ENCODE data around the gene TMEM269.

Gene TMEM269

GRCh38 chr1:42784946-42785693, at the start of gene TMEM269:
Gene TMEM269, plus strand, starts transcription at chr1:42784991. Its CDS starts 4,903 bp downstream, at chr1:42789894.
- peak in 1 of 2 donors; percentile 13 for DNase-seq (ENCODE audit: low read depth in 1 of 2, low spot score in 1 of 2)

GRCh38 chr1:42735056-42735455, 49.7 kb upstream of the TMEM269 start:
- no peak for DNase-seq (ENCODE audit: low read depth in 1 of 2, low spot score in 1 of 2)

GRCh38 chr1:42735477-42736105, 49.2 kb upstream of the TMEM269 start:
- no peak for DNase-seq (ENCODE audit: low read depth in 1 of 2, low spot score in 1 of 2)

- no peak for DNase-seq (ENCODE audit: low read depth in 1 of 2, low spot score in 1 of 2)
Observed at GRCh38 chr1:42736152-42736551, 48.6 kb upstream of the TMEM269 start.

- DNase-seq (ENCODE audit: low read depth in 1 of 2, low spot score in 1 of 2), result no peak
Observed at GRCh38 chr1:42736571-42737200, 48.1 kb upstream of the TMEM269 start.

- no peak for DNase-seq (ENCODE audit: low read depth in 1 of 2, low spot score in 1 of 2)
Observed at GRCh38 chr1:42737257-42737656, 47.5 kb upstream of the TMEM269 start.

GRCh38 chr1:42737986-42738677, 46.7 kb upstream of the TMEM269 start:
- DNase-seq (ENCODE audit: low read depth in 1 of 2, low spot score in 1 of 2), result no peak

GRCh38 chr1:42738678-42739226, 46.0 kb upstream of the TMEM269 start:
- no peak for DNase-seq (ENCODE audit: low read depth in 1 of 2, low spot score in 1 of 2)

GRCh38 chr1:42739753-42740700, 44.8 kb upstream of the TMEM269 start, which contains the start of gene CLDN19:
Gene CLDN19, minus strand, starts transcription at chr1:42740236. Its CDS starts 173 bp downstream, at chr1:42740063.
- no peak for DNase-seq (ENCODE audit: low read depth in 1 of 2, low spot score in 1 of 2)

- DNase-seq (ENCODE audit: low read depth in 1 of 2, low spot score in 1 of 2), result no peak
Observed at GRCh38 chr1:42740851-42741580, 43.8 kb upstream of the TMEM269 start.

GRCh38 chr1:42741706-42742105, 43.1 kb upstream of the TMEM269 start:
- DNase-seq (ENCODE audit: low read depth in 1 of 2, low spot score in 1 of 2), result no peak

GRCh38 chr1:42742141-42742540, 42.6 kb upstream of the TMEM269 start:
- DNase-seq (ENCODE audit: low read depth in 1 of 2, low spot score in 1 of 2), result no peak

GRCh38 chr1:42742617-42743316, 42.0 kb upstream of the TMEM269 start:
- no peak for DNase-seq (ENCODE audit: low read depth in 1 of 2, low spot score in 1 of 2)

- no peak for DNase-seq (ENCODE audit: low read depth in 1 of 2, low spot score in 1 of 2)
Observed at GRCh38 chr1:42743317-42744147, 41.3 kb upstream of the TMEM269 start.

- no peak for DNase-seq (ENCODE audit: low read depth in 1 of 2, low spot score in 1 of 2)
Observed at GRCh38 chr1:42744148-42744413, 40.7 kb upstream of the TMEM269 start.

GRCh38 chr1:42745851-42746250, 38.9 kb upstream of the TMEM269 start:
- DNase-seq (ENCODE audit: low read depth in 1 of 2, low spot score in 1 of 2), result no peak

GRCh38 chr1:42746436-42747105, 38.2 kb upstream of the TMEM269 start:
- no peak for DNase-seq (ENCODE audit: low read depth in 1 of 2, low spot score in 1 of 2)

- DNase-seq (ENCODE audit: low read depth in 1 of 2, low spot score in 1 of 2), result no peak
Observed at GRCh38 chr1:42747125-42747524, 37.7 kb upstream of the TMEM269 start.

Measured in activated CD4-positive, alpha-beta T cell treated with anti-CD3 and anti-CD28 coated beads, Interleukin-2, amount 50 U/mL, for 24 hours (primary cell).